ENCODE data around the gene DOCK7.
A peak's percentile ranks its signal among the peaks of the same experiment; 100 is the strongest.

DOCK7 gene

GRCh38 chr1:62467092-62467491 lies 221.1 kb downstream of the DOCK7 start:
- H3K36me3 Mint-ChIP-seq (ENCODE audit: low read depth) = peaks cover 92% of the 10 kb centered on the region
- no peak for TF ChIP-seq CTCF (IDR thresholded peaks at IDR 0.05)

GRCh38 chr1:62462370-62462769 lies 225.8 kb downstream of the DOCK7 start:
- H3K4me3 Mint-ChIP-seq = no peak overlapping the region
- no peaks in the 10 kb centered on the region for H3K27me3 Mint-ChIP-seq (ENCODE audit: low read depth, poor library complexity)
- DNase-seq = no peak
- TF ChIP-seq CTCF (IDR thresholded peaks at IDR 0.05) = no peak
- peaks cover 59% of the 10 kb centered on the region for H3K36me3 Mint-ChIP-seq (ENCODE audit: low read depth)
- H3K27ac Mint-ChIP-seq = no peak overlapping the region
- peaks cover 6% of the 10 kb centered on the region for H3K4me1 Mint-ChIP-seq
- H3K9me3 Mint-ChIP-seq = peaks cover under 1% of the 10 kb centered on the region

More at GRCh38 chr1:62467092-62467491, 221.1 kb downstream of the DOCK7 start:
- Mint-ChIP-seq H3K4me3 (no peak overlapping the region), H3K27me3 (ENCODE audit: low read depth, poor library complexity) (no peaks in the 10 kb centered on the region), H3K4me1 (peaks cover 6% of the 10 kb centered on the region), H3K9me3 (peaks cover 35% of the 10 kb centered on the region), H3K27ac (no peak overlapping the region)
- DNase-seq = no peak

- H3K27ac Mint-ChIP-seq = peak overlapping the region; percentile 24
- H3K9me3 Mint-ChIP-seq = no peaks in the 10 kb centered on the region
- peaks cover 46% of the 10 kb centered on the region for H3K36me3 Mint-ChIP-seq (ENCODE audit: low read depth)
- H3K27me3 Mint-ChIP-seq (ENCODE audit: low read depth, poor library complexity) = no peaks in the 10 kb centered on the region
- H3K4me3 Mint-ChIP-seq = no peak overlapping the region
- H3K4me1 Mint-ChIP-seq = no peaks in the 10 kb centered on the region
- no peak for DNase-seq
- no peak for TF ChIP-seq CTCF (IDR thresholded peaks at IDR 0.05)
Observed at GRCh38 chr1:62457955-62458354, 230.2 kb downstream of the DOCK7 start.

- H3K4me1 Mint-ChIP-seq = no peaks in the 10 kb centered on the region
- no peak overlapping the region for H3K27ac Mint-ChIP-seq
- DNase-seq = no peak
- no peak for TF ChIP-seq CTCF (IDR thresholded peaks at IDR 0.05)
- H3K36me3 Mint-ChIP-seq (ENCODE audit: low read depth) = peaks cover 75% of the 10 kb centered on the region
- no peak overlapping the region for H3K4me3 Mint-ChIP-seq
- no peaks in the 10 kb centered on the region for H3K27me3 Mint-ChIP-seq (ENCODE audit: low read depth, poor library complexity)
- H3K9me3 Mint-ChIP-seq = no peaks in the 10 kb centered on the region
Observed at GRCh38 chr1:62452951-62453350, 235.2 kb downstream of the DOCK7 start.

GRCh38 chr1:62450301-62450700 lies 237.9 kb downstream of the DOCK7 start:
- Mint-ChIP-seq H3K36me3 (ENCODE audit: low read depth) (peaks cover 87% of the 10 kb centered on the region), H3K9me3 (no peaks in the 10 kb centered on the region), H3K27ac (peak overlapping the region; percentile 14), H3K27me3 (ENCODE audit: low read depth, poor library complexity) (no peaks in the 10 kb centered on the region), H3K4me1 (no peaks in the 10 kb centered on the region), H3K4me3 (no peak overlapping the region)
- TF ChIP-seq CTCF (IDR thresholded peaks at IDR 0.05) = no peak
- DNase-seq = no peak

GRCh38 chr1:62448221-62448933 lies 239.8 kb downstream of the DOCK7 start:
- Mint-ChIP-seq H3K4me3 (no peak overlapping the region), H3K27me3 (ENCODE audit: low read depth, poor library complexity) (no peaks in the 10 kb centered on the region), H3K27ac (no peak overlapping the region), H3K4me1 (no peaks in the 10 kb centered on the region), H3K9me3 (no peaks in the 10 kb centered on the region), H3K36me3 (ENCODE audit: low read depth) (peaks cover 94% of the 10 kb centered on the region)
- TF ChIP-seq CTCF (IDR thresholded peaks at IDR 0.05) = no peak
- no peak for DNase-seq

Data from nephron progenitor cell (in vitro differentiated cells).